Effector memory CD8-positive, alpha-beta T cell (primary cell): ENCODE results near the gene SSX3.
A peak's percentile ranks its signal among the peaks of the same experiment; 100 is the strongest.
"Not testable (repeated sequence)": the region's sequence is repeated elsewhere in the genome, so short reads cannot be mapped to it uniquely, and the experiment has no call there.

Experiments used
- ATAC-seq: fragments of 150-1000 bp; cut with Tn5 transposase; replicated peaks from 2 replicates; pipeline ENCODE4 v1.10.0; 2021; ENCODE audit warnings: mild to moderate bottlenecking, moderate library complexity
- DNase-seq, 3 experiments: peaks; one replicate each; pipeline ENCODE4 v3.0.0; 2021
- H3K27ac Mint-ChIP-seq, 2 donors: one replicate each; pipeline ENCODE4 v1.8.0; 2022; ENCODE audit warnings: mild to moderate bottlenecking in 2 of 2, mixed read lengths in 2 of 2, moderate library complexity in 2 of 2
- H3K27me3 Mint-ChIP-seq, 2 donors: one replicate each; pipeline ENCODE4 v1.8.0; 2022; ENCODE audit warnings: mixed read lengths in 2 of 2
- H3K36me3 Mint-ChIP-seq: one replicate; pipeline ENCODE4 v1.8.0; 2022; ENCODE audit warnings: mild to moderate bottlenecking, moderate library complexity, mixed read lengths; ENCODE audit not compliant: insufficient read depth
- H3K4me1 Mint-ChIP-seq, 2 donors: one replicate each; pipeline ENCODE4 v1.8.0; 2022; ENCODE audit warnings: low read depth in 2 of 2, mixed read lengths in 2 of 2
- H3K4me3 Mint-ChIP-seq, 2 donors: one replicate each; pipeline ENCODE4 v1.8.0; 2022; ENCODE audit warnings: mild to moderate bottlenecking in 2 of 2, mixed read lengths in 2 of 2, moderate library complexity in 2 of 2
- H3K9me3 Mint-ChIP-seq, 2 donors: one replicate each; pipeline ENCODE4 v1.8.0; 2022; ENCODE audit warnings: mixed read lengths in 2 of 2
- total RNA-seq, 9 experiments: gene quantifications; one replicate each; lab custom pipeline; 2026; lab: John Stamatoyannopoulos, UW

The SSX3 gene, protein sequence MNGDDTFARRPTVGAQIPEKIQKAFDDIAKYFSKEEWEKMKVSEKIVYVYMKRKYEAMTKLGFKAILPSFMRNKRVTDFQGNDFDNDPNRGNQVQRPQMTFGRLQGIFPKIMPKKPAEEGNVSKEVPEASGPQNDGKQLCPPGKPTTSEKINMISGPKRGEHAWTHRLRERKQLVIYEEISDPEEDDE
- total RNA-seq = 0 reads per million in 9 experiments

DNA sequence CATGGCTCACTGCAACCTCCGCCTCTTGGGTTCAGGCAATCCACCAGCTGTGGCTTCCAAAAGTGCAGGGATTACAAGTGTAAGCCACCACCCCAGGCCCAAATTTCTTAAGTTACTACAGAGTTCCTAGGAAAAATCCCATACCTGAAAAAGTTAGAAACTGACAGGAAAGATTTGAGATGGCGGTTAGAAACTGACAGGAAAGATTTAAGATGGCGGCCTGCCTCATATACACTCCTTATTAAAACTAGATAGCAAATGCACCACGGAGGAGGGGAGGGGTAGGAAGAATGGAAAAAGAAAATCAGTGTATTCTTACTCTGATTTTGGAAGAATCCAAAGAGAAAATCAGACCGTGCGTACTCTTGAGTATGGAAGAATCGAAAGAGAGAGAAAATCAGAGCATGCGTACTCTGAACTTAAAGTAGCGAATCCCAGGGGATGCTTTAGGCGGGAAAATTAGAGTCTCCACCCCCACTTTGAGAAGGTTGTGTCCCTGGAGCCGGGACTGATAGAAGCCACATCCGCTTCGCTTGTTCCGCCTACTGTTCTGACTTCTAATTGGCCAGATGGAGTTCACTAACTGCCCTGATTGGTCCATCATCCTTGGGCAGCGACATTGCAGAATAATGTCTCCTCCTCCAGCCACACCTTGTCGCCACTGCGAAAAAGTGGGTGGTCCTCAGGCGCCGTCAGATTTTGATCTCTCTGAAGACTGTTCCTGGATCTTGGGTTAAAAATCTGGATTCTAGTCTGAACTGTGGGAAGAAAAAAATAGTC is at the start of gene SSX3:
SSX3 (minus strand) TSS at position 389 of the 780 bp plus-strand sequence. CDS start 1,454 bp downstream, outside the sequence.
- H3K9me3 Mint-ChIP-seq, H3K36me3 Mint-ChIP-seq, H3K4me3 Mint-ChIP-seq, H3K4me1 Mint-ChIP-seq, ATAC-seq, DNase-seq, H3K27ac Mint-ChIP-seq: not testable (repeated sequence)
- peaks cover 8 to 17% of the 10 kb centered on the region in 2 donors for H3K27me3 Mint-ChIP-seq

DNA sequence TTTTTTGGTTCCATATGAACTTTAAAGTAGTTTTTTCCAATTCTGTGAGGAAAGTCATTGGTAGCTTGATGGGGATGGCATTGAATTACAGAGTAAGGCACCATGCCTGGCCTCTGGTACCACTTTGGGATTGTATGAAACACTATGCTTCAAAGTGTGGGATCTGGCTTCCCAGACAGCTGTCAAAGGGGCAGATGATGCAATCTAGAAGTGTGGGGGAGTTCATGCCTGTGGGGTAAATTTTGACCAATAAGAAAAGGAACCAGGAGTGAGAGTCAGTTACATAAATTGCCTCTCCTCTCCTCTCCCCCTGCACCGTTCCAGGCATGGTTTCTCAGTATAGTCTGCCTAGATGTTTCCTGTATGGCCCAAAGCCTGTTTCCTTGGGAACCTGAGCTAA is 41.3 kb upstream of the SSX3 start:
- not testable (repeated sequence) for H3K4me1 Mint-ChIP-seq, H3K27me3 Mint-ChIP-seq, H3K9me3 Mint-ChIP-seq, H3K27ac Mint-ChIP-seq, ATAC-seq, H3K4me3 Mint-ChIP-seq, H3K36me3 Mint-ChIP-seq, DNase-seq

DNA sequence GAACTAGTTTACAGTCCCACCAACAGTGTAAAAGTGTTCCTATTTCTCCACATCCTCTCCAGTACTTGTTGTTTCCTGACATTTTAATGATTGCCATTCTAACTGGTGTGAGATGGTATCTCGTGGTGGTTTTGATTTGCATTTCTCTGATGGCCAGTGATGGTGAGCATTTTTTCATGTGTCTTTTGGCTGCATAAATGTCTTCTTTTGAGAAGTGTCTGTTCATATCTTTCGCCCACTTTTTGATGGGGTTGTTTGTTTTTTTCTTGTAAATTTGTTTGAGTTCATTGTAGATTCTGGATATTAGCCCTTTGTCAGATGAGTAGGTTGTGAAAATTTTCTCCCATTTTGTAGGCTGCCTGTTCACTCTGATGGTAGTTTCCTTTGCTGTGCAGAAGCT is 40.4 kb upstream of the SSX3 start:
- not testable (repeated sequence) for H3K36me3 Mint-ChIP-seq, H3K9me3 Mint-ChIP-seq, H3K27me3 Mint-ChIP-seq, H3K4me3 Mint-ChIP-seq, ATAC-seq, H3K4me1 Mint-ChIP-seq, DNase-seq, H3K27ac Mint-ChIP-seq

DNA sequence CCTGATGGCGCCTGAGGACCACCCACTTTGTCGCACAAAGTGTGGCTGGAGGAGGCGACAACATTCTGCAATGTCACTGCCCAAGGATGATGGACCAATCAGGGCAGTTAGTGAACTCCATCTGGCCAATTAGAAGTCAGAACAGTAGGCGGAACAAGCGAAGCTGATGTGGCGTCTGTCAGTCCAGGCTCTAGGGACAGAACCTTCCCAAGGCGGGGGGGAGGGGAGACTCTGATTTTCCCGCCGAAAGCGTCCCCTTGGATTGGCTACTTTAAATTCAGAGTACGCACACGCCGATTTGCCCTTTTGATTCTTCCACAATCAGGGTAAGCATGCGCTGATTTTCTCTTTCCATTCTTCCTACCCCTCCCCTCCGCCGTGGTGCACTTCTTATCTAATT is 26.7 kb upstream of the SSX3 start, which contains the start of gene SSX4:
SSX4 (plus strand) TSS at position 301 of the 400 bp plus-strand sequence. CDS start 515 bp downstream, outside the sequence.
- H3K4me1 Mint-ChIP-seq, DNase-seq, H3K9me3 Mint-ChIP-seq, H3K27ac Mint-ChIP-seq, ATAC-seq, H3K4me3 Mint-ChIP-seq, H3K27me3 Mint-ChIP-seq, H3K36me3 Mint-ChIP-seq: not testable (repeated sequence)

DNA sequence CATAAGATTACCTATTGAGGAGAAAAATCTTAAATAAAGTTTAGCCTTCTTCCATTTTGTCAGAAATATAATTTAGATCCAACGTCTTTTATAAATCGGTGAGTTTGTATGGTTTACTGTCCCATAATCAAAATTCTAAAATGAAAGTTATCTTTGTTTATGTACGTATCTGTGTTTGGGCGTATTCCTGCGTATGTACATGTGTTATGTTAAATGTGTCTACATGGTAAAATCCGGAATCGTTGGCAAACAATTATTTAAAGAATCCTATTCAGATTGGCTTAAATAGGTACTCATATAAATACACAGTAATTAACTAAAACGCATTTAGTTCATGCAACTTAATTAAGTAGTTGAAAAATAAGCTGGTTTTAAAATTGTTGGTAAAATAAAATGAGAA is 13.9 kb upstream of the SSX3 start:
- ATAC-seq, H3K27me3 Mint-ChIP-seq: not testable (repeated sequence)

DNA sequence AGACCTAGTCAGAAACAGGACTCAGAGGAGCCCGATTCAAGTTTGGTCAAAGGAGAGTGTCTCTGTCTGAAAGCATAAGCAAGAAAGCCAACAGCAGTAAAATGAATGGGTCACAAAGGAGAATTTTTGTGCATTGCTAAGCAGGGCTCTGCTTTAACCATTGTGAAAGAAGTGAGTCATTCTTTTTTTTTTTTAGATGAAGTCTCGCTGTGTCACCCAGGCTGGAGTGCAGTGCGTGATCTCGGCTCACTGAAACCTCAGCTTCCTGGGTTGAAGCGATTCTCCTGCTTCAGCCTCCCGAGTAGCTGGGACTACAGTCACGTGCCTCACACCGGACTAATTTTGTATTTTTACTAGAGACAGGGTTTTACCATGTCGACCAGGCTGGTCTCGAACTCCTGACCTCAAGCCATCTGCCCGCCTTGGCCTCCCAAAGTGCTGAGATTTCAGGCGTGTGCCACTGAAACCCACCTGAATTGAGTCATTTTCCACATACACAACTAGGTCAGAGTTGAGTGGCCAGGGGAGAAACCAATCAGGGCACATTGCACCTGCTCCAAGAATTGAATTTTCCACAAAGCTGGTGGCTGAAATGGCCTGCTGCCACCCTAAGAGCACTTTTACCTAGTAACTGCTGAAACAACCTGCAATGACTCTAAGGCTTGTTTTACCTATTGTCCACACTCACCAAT is 11.4 kb upstream of the SSX3 start:
- peak; percentile 57 for ATAC-seq
- not testable (repeated sequence) for H3K9me3 Mint-ChIP-seq, H3K36me3 Mint-ChIP-seq, H3K27me3 Mint-ChIP-seq, H3K27ac Mint-ChIP-seq, H3K4me3 Mint-ChIP-seq, H3K4me1 Mint-ChIP-seq, DNase-seq

More for the DNA sequence above, 13.9 kb upstream of the SSX3 start:
- not testable (repeated sequence) for H3K36me3 Mint-ChIP-seq, H3K4me1 Mint-ChIP-seq, DNase-seq, H3K4me3 Mint-ChIP-seq, H3K9me3 Mint-ChIP-seq, H3K27ac Mint-ChIP-seq

DNA sequence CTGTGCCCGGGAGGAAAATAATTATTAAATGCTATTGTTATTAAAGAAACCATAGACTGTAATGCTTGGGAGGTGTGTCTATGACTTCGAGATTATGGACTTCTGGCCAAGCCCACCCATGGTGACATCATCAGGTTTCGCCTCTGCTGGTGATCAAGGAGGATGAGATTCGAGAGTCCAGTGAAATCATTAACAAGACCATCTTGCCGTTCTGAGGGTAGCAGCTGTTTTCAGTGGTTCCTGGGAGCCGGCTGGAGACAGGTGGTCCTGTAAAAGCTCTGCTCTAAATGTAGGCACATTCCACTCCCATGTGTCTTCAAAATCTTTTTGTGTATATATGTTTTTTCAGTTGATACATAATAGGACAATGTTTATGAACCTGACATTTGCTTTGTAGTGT is 2.8 kb upstream of the SSX3 start:
- H3K9me3 Mint-ChIP-seq, H3K4me1 Mint-ChIP-seq, H3K4me3 Mint-ChIP-seq, ATAC-seq, DNase-seq, H3K36me3 Mint-ChIP-seq, H3K27ac Mint-ChIP-seq: not testable (repeated sequence)
- peaks cover 1 to 16% of the 10 kb centered on the region in 2 donors for H3K27me3 Mint-ChIP-seq

DNA sequence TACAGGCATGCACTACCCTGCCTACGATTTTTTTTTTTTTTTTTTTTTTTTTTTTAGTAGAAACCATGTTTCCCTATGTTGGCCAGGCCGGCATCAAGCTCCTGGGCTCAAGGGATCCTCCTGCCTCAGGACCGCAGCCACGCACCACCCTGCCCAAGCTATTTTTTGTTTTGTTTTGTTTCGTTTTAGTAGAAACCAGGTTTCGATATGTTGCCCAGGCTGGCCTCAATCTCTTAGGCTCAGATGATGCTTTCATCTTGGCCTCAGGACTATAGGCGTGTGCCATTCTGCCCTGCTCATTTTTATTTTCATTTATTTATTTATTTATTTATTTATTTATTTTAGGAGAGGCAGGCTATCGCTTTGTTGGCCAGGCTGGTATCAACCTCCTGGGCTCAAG is 1.2 kb upstream of the SSX3 start:
- no peaks in the 10 kb centered on the region for H3K36me3 Mint-ChIP-seq
- H3K27me3 Mint-ChIP-seq = peaks cover 8 to 17% of the 10 kb centered on the region in 2 donors
- DNase-seq (no peak), ATAC-seq (no peak)
- H3K9me3 Mint-ChIP-seq = no peaks in the 10 kb centered on the region
- no peak overlapping the region for H3K4me3 Mint-ChIP-seq
- H3K4me1 Mint-ChIP-seq = no peaks in the 10 kb centered on the region
- no peak overlapping the region for H3K27ac Mint-ChIP-seq

DNA sequence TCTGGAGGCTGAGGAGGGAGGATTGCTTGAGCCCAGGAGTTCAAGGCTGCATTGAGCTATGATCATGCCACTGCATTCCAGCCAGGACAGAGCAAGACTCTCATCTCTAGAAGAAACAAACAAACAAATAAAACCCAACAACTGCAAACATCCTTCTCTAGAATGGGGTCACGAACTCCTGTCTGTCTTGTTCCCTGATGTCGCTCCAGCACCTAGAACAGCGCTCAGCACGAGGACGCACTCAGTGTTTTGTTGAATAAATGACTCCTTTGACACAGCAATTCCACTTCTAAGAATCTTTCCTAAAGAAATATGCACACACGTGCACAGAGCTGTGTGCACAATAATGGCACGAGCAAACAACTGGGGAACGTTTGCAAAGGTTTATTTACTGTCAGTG is 10.4 kb downstream of the SSX3 start:
- H3K4me1 Mint-ChIP-seq, ATAC-seq, H3K4me3 Mint-ChIP-seq, H3K9me3 Mint-ChIP-seq, DNase-seq, H3K36me3 Mint-ChIP-seq, H3K27me3 Mint-ChIP-seq, H3K27ac Mint-ChIP-seq: not testable (repeated sequence)

DNA sequence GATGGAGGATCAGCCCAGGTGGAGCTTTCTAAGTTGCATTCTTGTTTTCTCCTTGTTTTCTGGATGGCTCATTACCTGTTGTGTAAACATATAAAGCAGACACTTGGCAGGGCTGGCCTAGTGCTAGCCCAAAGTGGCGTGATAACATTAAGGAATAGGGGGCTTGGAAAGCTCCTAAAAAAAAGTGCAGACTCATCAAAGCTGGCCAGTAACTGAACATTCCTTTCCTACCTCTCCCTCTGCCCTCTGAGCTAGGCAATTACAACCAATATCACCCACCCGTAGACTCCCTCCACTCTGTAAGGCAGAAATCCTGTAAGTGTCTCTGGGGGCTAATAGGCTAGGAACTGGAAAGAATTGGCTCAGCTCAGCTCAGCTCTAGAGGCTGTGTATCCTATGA is 42.5 kb downstream of the SSX3 start:
- not testable (repeated sequence) for H3K9me3 Mint-ChIP-seq, H3K4me1 Mint-ChIP-seq, DNase-seq, H3K4me3 Mint-ChIP-seq, H3K27me3 Mint-ChIP-seq, H3K36me3 Mint-ChIP-seq, H3K27ac Mint-ChIP-seq, ATAC-seq

DNA sequence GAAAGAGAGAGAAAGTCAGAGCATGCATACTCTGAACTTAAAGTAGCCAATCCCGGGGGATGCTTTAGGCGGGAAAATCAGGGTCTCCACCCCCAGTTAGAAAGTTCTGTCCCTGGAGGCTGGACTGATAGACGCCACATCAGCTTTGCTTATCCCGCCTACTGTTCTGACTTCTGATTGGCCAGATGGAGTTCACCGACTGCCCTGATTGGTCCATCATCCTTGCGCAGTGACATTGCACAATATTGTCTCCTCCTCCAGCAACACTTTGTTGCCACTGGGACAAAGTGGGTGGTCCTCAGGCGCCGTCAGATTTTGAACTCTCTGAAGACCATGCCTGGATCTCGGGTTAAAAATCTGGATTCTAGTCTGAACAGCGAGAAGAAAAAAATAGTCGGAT is 50.3 kb downstream of the SSX3 start:
- Mint-ChIP-seq H3K36me3 (no peaks in the 10 kb centered on the region), H3K27ac (no peak overlapping the region), H3K4me3 (no peak overlapping the region), H3K9me3 (no peaks in the 10 kb centered on the region), H3K27me3 (peaks cover 0 to 19% of the 10 kb centered on the region in 2 donors), H3K4me1 (no peaks in the 10 kb centered on the region)
- DNase-seq = no peak
- no peak for ATAC-seq
